HG03135 (cell line): ENCODE results near the gene FAM83D.
"Not testable (repeated sequence)": the region's sequence is repeated elsewhere in the genome, so short reads cannot be mapped to it uniquely, and the experiment has no call there.

Source experiments
- ATAC-seq: cut with Tn5 transposase; IDR thresholded peaks from one replicate; pipeline ENCODE4 v1.9.1; 2021; ENCODE audit warnings: mild to moderate bottlenecking, moderate library complexity; ENCODE audit not compliant: unreplicated experiment

Gene FAM83D

DNA sequence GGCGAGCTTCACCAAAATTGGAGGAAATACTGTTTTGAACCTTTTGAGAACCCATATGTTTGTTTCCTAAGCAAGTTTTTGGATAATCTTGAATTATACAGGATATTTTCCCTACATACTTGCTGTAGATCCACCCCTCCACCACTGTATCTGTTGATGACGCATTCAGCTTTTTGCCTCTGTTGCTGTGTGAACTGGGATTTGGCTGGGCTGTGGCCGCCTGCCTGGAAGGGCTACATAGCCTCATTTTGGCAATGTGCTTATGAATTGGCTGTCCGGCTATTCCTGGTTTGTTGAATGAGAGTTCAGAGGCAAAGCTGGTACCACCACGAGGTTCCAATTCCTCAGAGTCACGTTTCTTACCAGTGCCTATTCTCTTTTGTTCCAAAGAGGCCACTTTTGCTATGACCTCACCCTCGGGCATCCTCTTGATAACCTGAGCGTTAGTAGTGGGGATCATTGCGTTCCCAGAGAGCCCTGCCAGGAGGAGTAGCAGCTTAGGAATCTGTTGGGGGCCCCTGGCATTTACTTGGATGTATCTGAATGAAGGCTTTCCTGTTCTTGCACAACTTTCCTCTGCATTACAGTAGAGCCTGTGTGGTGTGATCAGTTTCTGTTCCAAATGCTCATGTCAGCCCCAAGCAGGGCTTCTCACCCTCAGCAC lies 6.4 kb downstream of the FAM83D start:
- ATAC-seq = no peak

GRCh38 chr20:38934530-38934929 lies 8.3 kb downstream of the FAM83D start:
- no peak for ATAC-seq

GRCh38 chr20:38935285-38935684 lies 9.1 kb downstream of the FAM83D start:
- ATAC-seq = no peak

DNA sequence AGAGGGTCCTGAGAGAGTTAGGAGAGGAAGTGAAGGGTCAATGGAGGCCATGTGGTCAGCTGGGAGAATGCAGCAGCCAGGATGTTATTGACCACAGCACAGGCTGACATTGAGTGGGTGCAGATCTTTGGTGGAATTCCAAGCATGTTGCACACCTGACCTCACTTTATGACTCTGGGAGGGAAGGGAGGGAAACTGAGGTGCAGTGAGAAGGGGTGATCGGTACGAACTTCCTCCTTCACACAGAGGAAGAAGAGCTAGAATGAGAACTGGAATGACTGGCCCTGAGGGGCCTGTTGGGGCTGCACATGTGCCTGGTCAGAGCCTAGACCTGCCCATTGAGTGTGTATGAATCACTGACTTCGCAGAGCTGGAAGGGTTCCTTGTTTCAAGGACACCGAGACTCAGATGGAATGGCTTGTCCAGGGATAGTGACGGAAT lies 9.8 kb downstream of the FAM83D start:
- no peak for ATAC-seq

DNA sequence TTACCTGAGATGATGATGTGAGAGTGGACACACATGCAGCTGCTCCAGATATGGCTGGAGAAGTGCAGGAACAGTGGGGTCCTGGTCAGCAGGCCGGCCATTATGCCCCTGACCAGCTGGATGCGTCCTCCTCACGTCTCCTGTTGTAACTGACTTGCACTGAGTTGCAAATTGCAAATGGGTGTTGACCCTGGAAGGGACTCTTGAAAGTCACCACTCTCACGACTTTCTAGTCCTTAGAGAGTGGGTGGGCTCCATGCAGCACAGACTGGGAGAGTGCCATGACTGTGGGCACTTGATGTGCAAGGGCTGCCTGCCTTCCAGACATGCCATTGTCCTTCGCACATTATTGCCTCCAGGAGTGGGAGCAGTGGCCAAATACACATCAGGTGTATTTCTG lies 10.8 kb downstream of the FAM83D start:
- ATAC-seq = no peak

GRCh38 chr20:38937978-38938473 lies 11.8 kb downstream of the FAM83D start:
- no peak for ATAC-seq

DNA sequence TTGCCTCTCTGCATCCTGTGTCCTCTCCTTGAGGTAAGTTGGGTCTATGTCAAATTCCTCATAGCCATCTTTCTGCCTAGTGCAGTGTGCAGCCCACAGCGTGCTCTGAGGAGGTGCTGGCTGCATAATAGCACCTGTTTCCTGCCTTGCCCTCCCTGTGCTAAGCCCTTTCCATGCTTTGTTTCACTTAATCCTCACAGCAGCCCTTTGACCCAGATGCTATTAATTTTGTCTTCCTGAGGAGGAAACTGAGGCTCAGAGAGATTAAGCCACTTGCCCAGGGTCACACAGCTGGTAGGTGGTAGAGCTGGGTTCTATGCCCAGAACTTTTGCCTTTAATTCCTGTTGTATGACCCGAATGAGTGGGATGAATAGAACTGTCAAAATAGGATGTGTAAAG lies 13.5 kb downstream of the FAM83D start:
- ATAC-seq = no peak

GRCh38 chr20:38940644-38941043 lies 14.4 kb downstream of the FAM83D start:
- no peak for ATAC-seq

DNA sequence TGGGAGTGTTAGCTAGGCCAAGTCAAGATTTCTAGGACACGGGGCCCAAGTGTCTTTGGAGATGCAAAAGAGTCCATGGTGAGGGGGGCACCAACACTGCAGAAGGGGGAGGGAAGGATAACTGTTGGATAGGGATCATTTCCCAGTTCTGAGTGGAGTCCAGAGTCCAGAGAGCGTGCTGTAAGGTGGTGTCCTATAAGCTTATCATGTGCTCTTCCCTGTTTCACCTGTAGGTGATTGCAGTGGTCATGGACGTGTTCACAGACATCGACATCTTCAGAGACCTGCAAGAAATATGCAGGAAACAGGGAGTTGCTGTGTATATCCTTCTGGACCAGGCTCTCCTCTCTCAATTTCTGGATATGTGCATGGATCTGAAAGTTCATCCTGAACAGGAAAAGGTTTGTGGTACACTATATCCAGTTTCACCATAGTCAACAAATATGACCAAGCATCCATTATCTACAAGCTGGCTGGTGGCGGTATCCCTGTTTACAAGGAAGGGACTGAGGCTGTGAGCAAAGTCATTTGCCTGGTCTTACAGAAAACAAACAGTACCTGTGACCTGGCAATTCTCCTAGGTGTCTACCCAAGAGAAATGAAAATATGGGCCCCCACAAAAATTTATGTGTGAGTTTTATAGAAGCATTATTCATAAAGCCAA lies 15.6 kb downstream of the FAM83D start:
- ATAC-seq = no peak

DNA sequence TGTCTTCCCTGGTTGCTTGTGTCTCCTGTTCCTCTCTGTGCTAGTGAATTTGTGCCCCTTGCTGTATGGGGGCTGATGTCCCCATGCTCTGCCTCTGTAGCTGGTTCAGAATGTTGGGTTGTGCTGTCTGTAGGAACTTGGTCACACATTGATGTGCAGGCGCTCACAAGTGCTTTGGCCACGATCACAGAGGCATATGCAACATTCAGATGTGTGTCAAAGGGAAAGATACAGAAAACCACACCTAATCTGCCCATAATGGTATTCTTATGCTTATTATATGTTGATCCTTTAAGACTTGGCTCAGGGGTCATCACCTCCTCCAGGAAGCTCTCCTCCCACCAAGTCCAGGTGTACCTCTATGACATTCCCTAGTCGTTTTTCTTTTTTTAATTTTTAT lies 18.8 kb downstream of the FAM83D start:
- ATAC-seq = no peak

- ATAC-seq = no peak
Observed at GRCh38 chr20:38946836-38947235, 20.6 kb downstream of the FAM83D start.

GRCh38 chr20:38947931-38948362 lies 21.7 kb downstream of the FAM83D start:
- ATAC-seq = no peak

DNA sequence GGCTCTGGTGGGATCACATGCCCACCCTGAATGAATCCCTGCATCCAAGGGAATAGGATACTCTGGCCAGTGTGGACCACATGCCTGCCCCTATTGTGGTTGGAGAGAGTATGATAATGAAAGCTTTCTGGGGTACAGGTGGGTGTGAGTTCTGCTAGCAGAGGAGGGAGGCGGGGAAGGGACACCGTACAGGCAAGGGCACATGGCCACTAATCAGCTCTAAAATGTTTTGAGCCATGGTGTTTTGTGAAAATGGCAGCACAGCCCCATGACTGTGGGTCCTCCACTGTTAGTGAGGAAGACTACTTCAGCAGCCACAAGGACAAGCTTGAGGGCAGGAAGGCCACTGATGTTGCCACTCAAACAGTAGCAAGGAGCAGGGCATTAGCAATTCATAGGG lies 24.0 kb downstream of the FAM83D start:
- ATAC-seq = no peak

DNA sequence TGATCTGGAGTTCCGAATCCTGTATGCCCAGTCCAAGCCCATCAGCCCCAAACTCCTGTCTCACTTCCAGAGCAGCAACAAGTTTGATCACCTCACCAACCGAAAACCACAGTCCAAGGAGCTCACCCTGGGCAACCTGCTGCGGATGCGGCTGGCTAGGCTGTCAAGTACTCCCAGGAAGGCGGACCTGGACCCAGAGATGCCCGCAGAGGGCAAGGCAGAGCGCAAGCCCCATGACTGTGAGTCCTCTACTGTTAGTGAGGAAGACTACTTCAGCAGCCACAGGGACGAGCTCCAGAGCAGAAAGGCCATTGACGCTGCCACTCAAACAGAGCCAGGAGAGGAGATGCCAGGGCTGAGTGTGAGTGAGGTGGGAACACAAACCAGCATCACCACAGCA lies 25.4 kb downstream of the FAM83D start:
- ATAC-seq = no peak

- ATAC-seq = no peak
Observed at GRCh38 chr20:38952153-38952552, 25.9 kb downstream of the FAM83D start.

- no peak for ATAC-seq
Observed at GRCh38 chr20:38953630-38954340, 27.6 kb downstream of the FAM83D start.

DNA sequence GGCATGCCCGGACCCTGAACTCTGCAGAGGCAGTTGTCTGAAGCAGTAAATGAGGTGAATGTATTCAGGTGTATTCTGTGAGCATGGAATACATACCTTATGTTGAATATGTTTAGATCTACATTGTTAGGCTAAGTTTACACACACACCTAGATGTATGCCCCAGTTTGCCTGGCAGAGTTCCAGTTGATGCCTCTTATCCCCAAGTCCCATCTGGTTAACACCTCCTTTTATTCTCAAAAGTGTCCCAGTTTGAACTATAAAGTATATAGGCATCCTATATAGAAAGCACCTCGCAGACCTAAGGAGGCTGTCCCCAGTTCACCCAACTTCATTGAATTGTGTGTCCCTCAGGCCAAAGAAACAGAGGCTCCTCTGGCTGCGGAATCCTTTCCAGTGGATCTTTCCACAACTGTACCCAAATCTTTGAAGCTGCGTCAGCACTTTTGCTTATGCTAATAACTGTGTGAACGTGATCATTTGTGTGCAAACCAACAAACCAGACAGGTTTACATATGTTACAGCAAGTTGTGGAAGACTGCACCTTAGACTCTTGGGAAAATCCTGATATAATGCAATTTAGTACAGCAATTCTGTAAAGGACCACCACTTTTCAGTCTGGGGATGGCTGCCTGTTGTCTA lies 31.1 kb downstream of the FAM83D start:
- no peak for ATAC-seq

DNA sequence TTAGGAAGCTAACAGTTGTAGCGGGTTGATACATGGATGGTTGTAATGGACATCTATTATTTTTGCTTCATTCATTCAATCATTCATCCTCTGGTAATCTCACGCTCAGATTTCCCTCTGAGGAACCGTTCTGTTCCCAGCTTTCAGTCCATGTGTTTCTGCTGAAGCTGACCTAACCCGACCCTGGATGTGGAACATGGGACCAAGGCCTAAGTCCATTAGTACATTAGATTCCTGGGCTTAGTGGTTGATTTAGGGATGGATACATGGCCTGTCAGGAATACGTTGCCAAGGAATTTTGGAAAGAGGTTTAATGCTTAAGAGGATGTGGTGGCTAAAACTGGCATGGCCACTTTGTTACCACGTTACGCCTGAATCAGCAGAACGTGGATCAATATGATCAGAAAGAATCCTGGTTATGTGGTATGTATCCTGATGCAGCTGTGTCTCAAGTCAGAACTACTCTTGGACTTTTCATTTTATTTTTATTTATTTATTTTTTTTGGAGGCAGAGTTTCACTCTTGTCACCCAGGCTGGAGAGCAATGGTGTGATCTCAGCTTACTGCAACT lies 31.8 kb downstream of the FAM83D start:
- ATAC-seq = no peak

DNA sequence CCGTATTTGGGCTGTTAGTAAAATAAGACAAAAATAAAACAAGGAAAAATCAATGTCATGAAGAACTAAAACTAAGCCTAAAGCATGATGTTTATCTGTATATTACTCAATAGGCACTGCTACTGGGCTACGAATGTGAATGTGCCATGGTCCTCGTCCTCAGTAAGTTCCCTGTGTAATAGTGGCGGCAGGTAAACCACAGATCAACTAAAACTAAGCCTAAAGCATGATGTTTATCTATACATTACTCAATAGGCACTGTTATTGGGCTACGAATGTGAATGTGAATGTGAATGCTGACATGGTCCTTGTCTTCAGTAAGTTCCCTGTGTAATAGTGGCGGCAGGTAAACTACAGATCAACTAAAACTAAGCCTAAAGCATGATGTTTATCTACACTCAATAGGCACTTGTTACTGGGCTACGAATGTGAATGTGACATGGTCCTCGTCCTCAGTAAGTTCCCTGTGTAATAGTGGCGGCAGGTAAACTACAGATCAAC lies 34.0 kb downstream of the FAM83D start:
- ATAC-seq = not testable (repeated sequence)

DNA sequence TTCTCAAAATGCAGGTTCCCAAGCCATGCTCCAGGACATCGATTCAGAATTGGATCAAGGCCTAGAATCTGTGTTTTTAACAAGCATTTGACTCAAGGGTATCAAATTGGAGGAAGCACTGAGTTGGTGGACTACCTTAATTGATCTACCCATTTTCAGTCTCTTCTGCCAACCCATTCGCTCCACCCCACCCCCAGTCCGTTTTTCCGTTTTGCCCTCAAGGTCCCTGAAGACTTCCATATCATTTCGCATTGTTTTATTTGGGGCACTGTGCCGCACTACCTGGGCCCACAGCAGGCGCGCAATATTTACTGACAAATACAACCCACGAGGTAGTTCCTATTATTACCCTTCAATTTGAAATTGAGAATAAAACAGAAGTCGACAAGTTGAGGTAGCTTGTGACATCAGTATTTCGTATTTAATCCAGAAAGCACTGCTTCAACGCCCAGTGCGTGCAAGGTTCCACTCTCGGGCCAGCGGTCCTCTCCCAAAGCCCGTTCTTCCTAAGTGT lies 35.4 kb downstream of the FAM83D start:
- ATAC-seq = no peak
